NCI-H345 (cell line): ENCODE data around the gene COQ10A.
A peak's percentile ranks its signal among the peaks of the same experiment; 100 is the strongest.
"Not testable (repeated sequence)": the region's sequence is repeated elsewhere in the genome, so short reads cannot be mapped to it uniquely, and the experiment has no call there.

Experiments used
- DNase-seq: peaks from one replicate; lab custom pipeline; 2025; lab: John Stamatoyannopoulos, UW

Gene COQ10A

DNA sequence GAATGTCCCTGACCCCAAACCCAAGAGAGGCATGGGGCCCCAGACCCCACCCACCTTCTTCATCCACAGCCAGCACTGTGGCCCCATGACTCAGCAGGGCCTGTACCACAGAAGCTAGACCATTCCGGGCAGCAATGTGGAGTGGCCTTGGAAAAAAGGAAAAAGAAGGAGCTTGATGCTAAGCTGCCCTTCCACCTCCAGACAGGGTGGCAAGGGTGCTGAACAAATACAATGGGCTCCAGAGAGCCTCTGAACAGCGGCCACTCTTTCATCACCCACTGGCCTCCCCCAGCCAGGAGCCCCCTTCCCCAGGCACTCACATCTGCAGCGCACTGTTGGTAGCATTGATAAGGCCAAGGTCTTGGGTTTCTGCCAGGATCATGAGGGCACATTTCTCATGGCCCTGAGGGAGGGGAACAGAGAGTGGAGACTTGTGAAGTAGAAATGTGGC, 23.0 kb upstream of the COQ10A start:
- DNase-seq, result no peak

DNA sequence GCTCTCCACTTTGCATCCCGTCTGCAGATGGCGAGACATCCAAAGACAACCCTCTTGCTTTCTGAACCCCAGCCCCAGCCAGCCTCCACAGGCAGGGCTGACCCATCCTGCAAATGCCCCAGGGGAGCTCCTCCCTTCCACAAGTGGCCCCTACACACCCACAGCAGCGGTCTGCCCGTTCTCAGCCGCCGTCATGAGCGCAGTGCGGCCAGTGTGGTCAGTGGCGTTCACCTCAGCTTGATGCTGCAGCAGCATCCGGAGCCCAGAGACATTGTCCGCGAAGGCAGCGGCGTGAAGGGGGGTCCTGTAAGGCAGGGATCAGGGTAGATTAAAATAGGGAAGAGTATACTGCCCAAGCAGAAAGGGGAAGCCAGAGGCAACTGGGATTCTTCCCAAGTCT, 22.2 kb upstream of the COQ10A start:
- DNase-seq, result no peak

- no peak for DNase-seq
These were observed 18.8 kb upstream of the COQ10A start for GRCh38 chr12:56247923-56248322.

GRCh38 chr12:56248711-56249110, 18.0 kb upstream of the COQ10A start:
- no peak for DNase-seq

GRCh38 chr12:56252649-56253048, 14.1 kb upstream of the COQ10A start:
- no peak for DNase-seq

GRCh38 chr12:56253091-56253490, 13.7 kb upstream of the COQ10A start:
- no peak for DNase-seq

DNA sequence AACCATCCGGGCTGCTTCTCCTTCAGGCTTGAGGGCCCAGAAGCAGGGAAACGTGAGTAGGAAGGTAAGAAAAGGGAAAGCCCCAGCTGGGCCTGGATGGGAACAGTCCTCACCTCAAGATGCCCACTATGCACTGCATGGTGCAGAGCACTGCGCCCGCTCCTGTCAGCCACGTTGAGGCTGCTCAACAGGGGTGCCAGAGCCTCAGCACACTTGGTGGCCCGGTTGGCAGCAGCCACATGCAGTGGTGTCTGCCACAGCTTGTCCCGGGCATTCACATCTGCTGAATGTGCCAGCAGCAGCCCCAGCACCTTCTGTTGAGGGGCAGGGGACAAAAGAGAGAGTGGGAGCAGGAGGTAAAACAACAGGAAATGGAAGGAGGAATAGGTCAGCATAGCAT, 11.1 kb upstream of the COQ10A start:
- no peak for DNase-seq

DNA sequence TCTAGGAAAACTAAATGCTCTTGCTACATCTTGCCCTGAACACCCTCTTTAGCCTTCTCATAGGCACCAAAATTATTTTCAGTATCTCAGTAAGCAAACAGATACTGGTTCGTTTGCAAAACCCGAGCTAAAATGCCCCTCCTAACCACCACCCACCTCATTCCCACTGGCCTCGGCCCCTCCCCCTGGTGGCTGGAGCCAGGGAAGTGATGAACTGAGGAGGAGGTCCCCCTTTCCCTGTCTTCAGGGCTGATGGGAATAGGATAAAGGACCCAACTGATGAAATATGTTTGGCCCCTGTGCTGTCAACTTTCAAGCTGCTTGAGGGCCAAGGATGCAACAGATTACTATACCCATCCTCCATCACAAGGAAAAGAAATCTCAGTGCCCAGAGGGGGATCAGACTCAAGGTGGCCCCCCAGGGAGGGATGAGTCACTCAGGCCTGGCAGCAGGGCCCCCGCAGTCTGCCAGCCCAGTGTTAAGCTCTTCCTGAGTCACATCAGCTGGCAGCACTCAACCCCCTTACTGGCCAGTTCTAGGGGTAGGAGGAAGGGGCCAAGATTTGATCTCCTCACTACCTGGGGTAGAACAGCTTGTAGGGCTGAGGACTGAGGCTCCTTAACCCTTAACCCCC, 10.3 kb upstream of the COQ10A start:
- no peak for DNase-seq

DNA sequence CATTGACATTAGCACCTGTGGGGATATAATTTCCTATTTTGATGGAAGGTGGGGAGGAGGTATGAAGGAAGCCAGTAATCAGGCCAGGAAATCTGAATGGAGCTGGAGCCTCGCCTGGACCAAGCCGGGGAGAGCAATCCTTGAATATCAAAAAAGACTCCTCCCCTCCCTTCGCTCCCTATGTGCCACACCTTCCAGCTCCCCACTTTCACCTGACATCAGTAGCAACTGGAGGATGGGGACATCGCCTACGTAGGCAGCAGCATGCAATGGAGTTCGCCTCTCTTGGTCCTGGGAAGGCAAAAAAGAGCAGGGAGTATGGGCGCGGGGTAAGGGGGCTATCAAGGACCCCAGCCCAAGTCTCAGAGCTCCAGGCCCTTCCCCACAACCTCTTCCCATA, 9.7 kb upstream of the COQ10A start:
- DNase-seq, result no peak

GRCh38 chr12:56257491-56258067, 9.2 kb upstream of the COQ10A start:
- DNase-seq, result peak; percentile 38

DNA sequence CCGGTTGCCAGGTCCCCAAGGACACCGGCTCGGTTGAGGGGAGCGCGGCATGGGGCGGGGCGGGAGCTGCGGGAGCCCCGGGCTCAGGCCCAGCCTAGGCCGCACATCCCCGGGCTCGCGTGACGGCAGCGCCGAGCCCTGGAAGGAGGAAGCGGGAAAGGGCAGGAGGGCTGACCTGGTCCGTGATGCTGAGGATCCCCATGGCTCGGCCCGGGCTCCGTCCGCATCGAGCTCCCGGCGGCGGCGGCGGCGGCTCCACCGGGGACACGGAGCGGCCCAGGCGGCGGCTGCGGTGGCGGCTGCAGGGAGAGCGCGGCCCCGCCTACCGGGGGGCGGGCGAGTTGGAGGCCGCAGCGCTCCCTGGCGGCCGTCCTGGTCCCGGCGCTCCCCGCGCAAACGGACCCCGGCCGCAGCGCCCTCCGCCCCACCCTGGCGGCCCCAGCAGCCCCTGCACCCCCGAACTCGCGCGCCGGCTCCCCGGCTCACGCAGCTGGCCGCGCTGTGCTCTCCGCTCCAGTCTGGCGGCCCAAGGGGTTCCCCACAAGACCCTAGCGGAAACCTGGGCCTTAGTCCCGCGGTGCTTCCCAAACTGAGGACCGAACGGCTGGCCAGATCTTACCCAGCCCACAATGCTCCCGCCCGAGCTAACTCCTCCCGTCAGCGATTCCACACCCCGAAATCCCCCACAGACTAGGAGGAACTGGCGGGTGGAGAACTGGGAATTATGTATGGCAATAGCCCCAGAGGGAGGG, 8.5 kb upstream of the COQ10A start, which contains the start of gene ANKRD52:
Gene ANKRD52 (minus strand): TSS at position 317 of the 752 bp plus-strand sequence. CDS start 115 bp downstream, at position 202.
- peak; percentile 83 for DNase-seq

GRCh38 chr12:56258820-56259183, 7.9 kb upstream of the COQ10A start:
- DNase-seq, result no peak

- no peak for DNase-seq
These were observed 6.4 kb upstream of the COQ10A start for GRCh38 chr12:56260380-56260779.

- DNase-seq, result no peak
These were observed 5.8 kb upstream of the COQ10A start for GRCh38 chr12:56260921-56261320.

GRCh38 chr12:56261503-56262232, 5.1 kb upstream of the COQ10A start:
- no peak for DNase-seq

DNA sequence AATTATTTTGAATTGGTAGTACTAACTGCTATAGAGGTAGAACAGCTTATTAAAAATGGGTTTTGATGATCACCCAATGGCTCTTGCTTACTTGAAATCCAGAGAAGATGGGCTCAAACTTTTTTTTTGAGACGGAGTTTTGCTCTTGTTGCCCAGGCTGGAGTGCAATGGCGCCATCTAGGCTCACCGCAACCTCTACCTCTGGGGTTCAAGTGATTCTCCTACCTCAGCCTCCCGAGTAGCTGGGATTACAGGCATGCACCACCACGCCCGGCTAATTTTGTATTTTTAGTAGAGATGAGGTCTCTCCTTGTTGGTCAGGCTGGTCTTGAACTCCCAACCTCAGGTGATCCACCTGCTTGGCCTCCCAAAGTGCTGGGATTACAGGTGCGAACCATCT, 3.8 kb upstream of the COQ10A start:
- DNase-seq, result not testable (repeated sequence)

- DNase-seq, result not testable (repeated sequence)
These were observed 562 bp upstream of the COQ10A start for GRCh38 chr12:56266068-56266692.

- DNase-seq, result no peak
These were observed 815 bp downstream of the COQ10A start for GRCh38 chr12:56267443-56268071.

DNA sequence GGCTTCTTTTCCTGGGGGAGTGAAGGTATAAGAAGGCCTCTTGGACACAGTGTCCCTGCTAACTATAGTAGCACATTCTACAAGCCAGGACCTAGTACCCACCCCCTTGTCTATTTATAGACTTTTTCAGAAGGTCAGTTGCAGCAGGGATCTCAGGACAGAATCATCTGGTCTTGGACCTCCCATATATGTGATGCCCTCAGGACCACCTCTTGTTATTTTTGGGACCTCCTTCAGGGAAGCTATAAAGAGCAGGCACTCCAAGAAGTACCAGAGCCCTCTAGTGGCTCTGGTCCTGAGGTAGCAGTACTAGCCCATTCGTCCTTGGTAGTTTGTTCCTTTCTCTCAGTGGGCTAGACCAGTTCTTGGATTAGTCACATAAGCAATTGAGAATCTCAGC, 4.3 kb downstream of the COQ10A start:
- DNase-seq, result no peak

GRCh38 chr12:56272468-56272867, 5.7 kb downstream of the COQ10A start:
- DNase-seq, result not testable (repeated sequence)

GRCh38 chr12:56274299-56274698, 7.6 kb downstream of the COQ10A start:
- no peak for DNase-seq

- no peak for DNase-seq
These were observed 12.2 kb downstream of the COQ10A start for GRCh38 chr12:56278905-56279304.
